K562 (cell line): ENCODE measurements around the gene UBL3. TPM values are rescaled to one million over a fixed set of nuclear protein-coding genes. Genes with fewer than 3 reads are reported as not detected.

Experiments
- ATAC-seq: fragments of 200-7000 bp; cut with Tn5 transposase; 3 replicates; pipeline ENCODE4 v1.9.1; 2020; ENCODE audit warnings: moderate library complexity
- BruUV-seq: library from RNA; stranded (reverse); fragments of 400-500 nt; replicated peaks from 2 replicates; lab custom pipeline; 2021; lab: Mats Ljungman, UMichigan
- CTCF ChIA-PET: fragments of 300-600 bp; formaldehyde crosslinking; extraction: SDS; loops from one replicate; lab custom pipeline; 2021; ENCODE audit warnings: low intra/inter-chr PET ratio; lab: Yijun Ruan, JAX
- POLR2A ChIA-PET: fragments of 300-600, 350-650 bp; sonication (Branson Sonifier 250); formaldehyde crosslinking; extraction: SDS; loops from one replicate; lab custom pipeline; 2021; ENCODE audit warnings: antibody characterized with exemption, inconsistent platforms; lab: Yijun Ruan, JAX
- DNase-seq, 4 experiments: peaks; one replicate each; pipeline versions ENCODE4 v3.0.0 to v3.0.0-alpha.2; 2011 to 2018; ENCODE audit warnings: low spot score in 3 of 4, mixed read lengths in 3 of 4; ENCODE audit errors: extremely low read depth in 1 of 4
- FAIRE-seq: peaks from 2 replicates; lab custom pipeline; 2011; peaks lifted over from hg19 to GRCh38; lab: Jason Lieb, UNC
- H2AFZ ChIP-seq: 2 replicates; pipeline ENCODE4 v1.6.0; 2011; ENCODE audit warnings: low read depth, low read length, control low read depth, inconsistent platforms
- H3K27ac ChIP-seq: fragments of 200-600 bp; 3 replicates; pipeline ENCODE4 v1.8.0; 2011; ENCODE audit warnings: low read depth, mild to moderate bottlenecking, control low read depth, inconsistent platforms, low read length, moderate library complexity, mixed read lengths; ENCODE audit errors: extremely low read depth
- H3K27me3 ChIP-seq, 2 experiments: fragments of 300-600 bp in 1 of 2; 2 replicates in 1 of 2; 3 replicates in 1 of 2; pipeline versions ENCODE4 v1.6.0 to v1.8.0; 2011; ENCODE audit warnings: inconsistent platforms in 2 of 2, low read length in 2 of 2, mild to moderate bottlenecking in 1 of 2, mixed read lengths in 1 of 2, moderate library complexity in 1 of 2; ENCODE audit not compliant: control insufficient read depth in 2 of 2, insufficient read depth in 2 of 2
- H3K36me3 ChIP-seq: fragments of 300-600 bp; 3 replicates; pipeline ENCODE4 v1.8.0; 2011; ENCODE audit warnings: mild to moderate bottlenecking, low read length, inconsistent platforms; ENCODE audit not compliant: control insufficient read depth, insufficient read depth
- H3K4me1 ChIP-seq, 2 experiments: fragments of 200-600 bp in 1 of 2; replicated peaks in 1 of 2; 2 replicates in 1 of 2; 3 replicates in 1 of 2; pipeline versions ENCODE4 v1.5.1 to v1.8.0; 2011; ENCODE audit warnings: inconsistent platforms in 2 of 2, low read length in 2 of 2, mild to moderate bottlenecking in 1 of 2, mixed read lengths in 1 of 2, moderate library complexity in 1 of 2; ENCODE audit not compliant: control insufficient read depth in 2 of 2, insufficient read depth in 2 of 2
- H3K4me2 ChIP-seq: 2 replicates; pipeline ENCODE4 v1.6.1; 2011; ENCODE audit warnings: low read length, control low read depth, inconsistent platforms, mixed read lengths; ENCODE audit not compliant: insufficient read depth
- H3K4me3 ChIP-seq: fragments of 200-600 bp; sonication (generic), shearing (Covaris generic); 2 replicates; pipeline ENCODE4 v1.5.1; 2016; ENCODE audit warnings: control low read depth, inconsistent platforms
- H3K79me2 ChIP-seq: fragments of 200-600 bp; 3 replicates; pipeline ENCODE4 v1.8.0; 2011; ENCODE audit warnings: low read length, inconsistent platforms; ENCODE audit not compliant: control insufficient read depth, insufficient read depth
- H3K9ac ChIP-seq, 2 experiments: 2 replicates each; pipeline versions ENCODE4 v1.6.0 to v1.6.1; 2011; ENCODE audit warnings: low read depth in 2 of 2, low read length in 2 of 2, control low read depth in 1 of 2, inconsistent platforms in 1 of 2, mild to moderate bottlenecking in 1 of 2, mixed read lengths in 1 of 2; ENCODE audit not compliant: insufficient read depth in 1 of 2
- H3K9me1 ChIP-seq: one replicate; pipeline ENCODE4 v1.6.0; 2011; ENCODE audit warnings: inconsistent platforms, mild to moderate bottlenecking, low read length, moderate library complexity; ENCODE audit not compliant: control insufficient read depth, insufficient read depth
- H3K9me3 ChIP-seq: replicated peaks from 2 replicates; pipeline ENCODE4 v1.5.1; 2011; ENCODE audit warnings: low read depth, low read length, inconsistent platforms; ENCODE audit not compliant: control insufficient read depth, insufficient read depth
- H4K20me1 ChIP-seq: replicated peaks from 2 replicates; pipeline ENCODE4 v1.6.1; 2011; ENCODE audit warnings: low read length, inconsistent platforms, mixed read lengths; ENCODE audit not compliant: control insufficient read depth, insufficient read depth
- MGA ChIP-seq: fragments of 450-650 bp; IDR thresholded peaks from 2 replicates; pipeline ENCODE4 v1.6.1; 2016; ENCODE audit warnings: mild to moderate bottlenecking, moderate library complexity
- NR4A1 ChIP-seq, 2 experiments: fragments of 250-450 bp in 1 of 2; fragments of 450-650 bp in 1 of 2; sonication (Bioruptor Pico) in 1 of 2; IDR thresholded peaks; 2 replicates each; pipeline versions ENCODE4 v1.4.0 to v1.6.1; 2016 to 2020; ENCODE audit warnings: mild to moderate bottlenecking in 2 of 2, missing compliant biosample characterization in 1 of 2, missing genetic modification characterization in 1 of 2, moderate library complexity in 1 of 2
- SNAPC5 ChIP-seq: fragments of 250-450 bp; sonication (Bioruptor Pico); IDR thresholded peaks from 2 replicates; pipeline ENCODE4 v1.8.0; 2021; ENCODE audit warnings: moderate library complexity, mild to moderate bottlenecking, inconsistent platforms
- ZKSCAN3 ChIP-seq: fragments of 250-450 bp; sonication (Bioruptor Pico); IDR thresholded peaks from 2 replicates; pipeline ENCODE4 v1.4.0; 2020
- ZNF398 ChIP-seq: fragments of 250-450 bp; sonication (Bioruptor Pico); IDR thresholded peaks from 2 replicates; pipeline ENCODE4 v1.8.0; 2021; ENCODE audit warnings: moderate library complexity, mild to moderate bottlenecking, inconsistent platforms
- WGBS: fragments of 100-300 bp; shearing (Covaris generic); methylation state at CpG from one replicate; pipeline ENCODE4 v1.1.6; 2016; ENCODE audit warnings: low coverage, mixed read lengths; ENCODE audit not compliant: insufficient coverage; ENCODE audit errors: missing lambda C conversion rate; 5-methylcytosine and 5-hydroxymethylcytosine counted together
- in situ Hi-C: fragments of 300-500 bp; cut with MboI; formaldehyde crosslinking; loops from 4 replicates; pipeline ENCODE4 v1.15.0; 2018; ENCODE audit warnings: inconsistent platforms, mixed read lengths
- intact Hi-C: fragments of 100-400 bp; cut with micrococcal nuclease; formaldehyde crosslinking; loops from 2 replicates; pipeline ENCODE4 v1.14.2; 2022
- polyA plus RNA-seq, 8 experiments: library from polyadenylated mRNA; depleted of rRNA in 4 of 8; stranded (reverse) in 5 of 8; unstranded in 3 of 8; fragments of >200 nt; fragmentation: Nextera tagmentation in 2 of 8; fragmentation: Illumina TruSeq in 1 of 8; extraction: Ambion mirVana in 2 of 8; extraction: Trizol in 1 of 8; gene quantifications; 2 replicates each; pipeline versions ENCODE4 v1.2.1 to v1.2.3, GENCODE V29; 2011 to 2014; ENCODE audit warnings: inconsistent platforms in 1 of 8, missing spikeins in 1 of 8
- total RNA-seq, 7 experiments: library from RNA; depleted of rRNA in 6 of 7; stranded (reverse); fragments of >200 nt in 6 of 7; fragmentation: Illumina TruSeq in 2 of 7; extraction: Trizol in 2 of 7; gene quantifications; 2 replicates each; pipeline versions ENCODE4 v1.2.1 to v1.2.3, GENCODE V29; 2011 to 2021; ENCODE audit warnings: low replicate concordance in 1 of 7
- TF ChIP-seq, protein P1 (sequence below): fragments of 250-450 bp; sonication (Bioruptor Pico); IDR thresholded peaks from 2 replicates; pipeline ENCODE4 v1.5.0; 2020; ENCODE audit warnings: mild to moderate bottlenecking, borderline replicate concordance

UBL3 gene
- total and polyA plus RNA-seq, 9 of the 15 experiments (the other 6 are each of a cell fraction or from before 2014, with no cell fraction given), result 0.64 to 2.4 (median 1.8) TPM

GRCh38 chr13:29791508-29791907 lies 58.9 kb downstream of the UBL3 start:
- H3K27me3 ChIP-seq, result no peaks in the 10 kb centered on the region
- no peak for ATAC-seq
- DNase-seq, result no peak
- in situ Hi-C loops (no loop called here), intact Hi-C loops (no loop called here)
- no peak overlapping the region for H3K4me2 ChIP-seq
- no peaks in the 10 kb centered on the region for H3K79me2 ChIP-seq
- WGBS, result 0% methylated on average over 1 of the region's 1 CpG
- BruUV-seq, result no TSS peak
- FAIRE-seq, result no peak
- ChIA-PET CTCF (no interaction called here), POLR2A (no interaction called here)
- no peak overlapping the region for H3K9ac ChIP-seq
- no peaks in the 10 kb centered on the region for H3K9me3 ChIP-seq
- no peaks in the 10 kb centered on the region for H4K20me1 ChIP-seq
- H3K36me3 ChIP-seq, result no peaks in the 10 kb centered on the region
- H3K9me1 ChIP-seq, result no peaks in the 10 kb centered on the region
- H3K27ac ChIP-seq, result no peak overlapping the region
- H2AFZ ChIP-seq, result no peak overlapping the region
- no peak overlapping the region for H3K4me3 ChIP-seq
- no peaks in the 10 kb centered on the region for H3K4me1 ChIP-seq
- TF ChIP-seq ZNF398 (no peak), MGA (no peak), ZKSCAN3 (CRISPR knock-in tag) (no peak), NR4A1 (CRISPR knock-in tag; IDR thresholded peaks at IDR 0.05) (no peak), NR4A1 (tag; IDR thresholded peaks at IDR 0.05) (no peak), SNAPC5 (no peak)
- TF ChIP-seq, protein P1, sequence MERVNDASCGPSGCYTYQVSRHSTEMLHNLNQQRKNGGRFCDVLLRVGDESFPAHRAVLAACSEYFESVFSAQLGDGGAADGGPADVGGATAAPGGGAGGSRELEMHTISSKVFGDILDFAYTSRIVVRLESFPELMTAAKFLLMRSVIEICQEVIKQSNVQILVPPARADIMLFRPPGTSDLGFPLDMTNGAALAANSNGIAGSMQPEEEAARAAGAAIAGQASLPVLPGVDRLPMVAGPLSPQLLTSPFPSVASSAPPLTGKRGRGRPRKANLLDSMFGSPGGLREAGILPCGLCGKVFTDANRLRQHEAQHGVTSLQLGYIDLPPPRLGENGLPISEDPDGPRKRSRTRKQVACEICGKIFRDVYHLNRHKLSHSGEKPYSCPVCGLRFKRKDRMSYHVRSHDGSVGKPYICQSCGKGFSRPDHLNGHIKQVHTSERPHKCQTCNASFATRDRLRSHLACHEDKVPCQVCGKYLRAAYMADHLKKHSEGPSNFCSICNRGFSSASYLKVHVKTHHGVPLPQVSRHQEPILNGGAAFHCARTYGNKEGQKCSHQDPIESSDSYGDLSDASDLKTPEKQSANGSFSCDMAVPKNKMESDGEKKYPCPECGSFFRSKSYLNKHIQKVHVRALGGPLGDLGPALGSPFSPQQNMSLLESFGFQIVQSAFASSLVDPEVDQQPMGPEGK (CRISPR knock-in tag), result no peak
